Type B pancreatic cell (in vitro differentiated cells): Measurements from ENCODE around the gene TMEM38B. TPM values are rescaled to one million over a fixed set of nuclear protein-coding genes. Genes with fewer than 3 reads are reported as not detected.
"Not testable (repeated sequence)": the region's sequence is repeated elsewhere in the genome, so short reads cannot be mapped to it uniquely, and the experiment has no call there.

Experiments
- DNase-seq: peaks from one replicate; pipeline ENCODE4 v3.0.0; 2021; ENCODE audit warnings: mixed read lengths; ENCODE audit not compliant: unreplicated experiment; ENCODE audit errors: extremely low spot score
- H3K27ac Mint-ChIP-seq: 2 replicates; pipeline ENCODE4 v1.8.0; 2021; ENCODE audit warnings: mild to moderate bottlenecking, mixed read lengths
- H3K27me3 Mint-ChIP-seq: 2 replicates; pipeline ENCODE4 v1.8.0; 2021; ENCODE audit warnings: mixed read lengths
- H3K36me3 Mint-ChIP-seq: 2 replicates; pipeline ENCODE4 v1.8.0; 2021; ENCODE audit warnings: mixed read lengths
- H3K4me1 Mint-ChIP-seq: one replicate; pipeline ENCODE4 v1.8.0; 2021; ENCODE audit warnings: mixed read lengths; ENCODE audit not compliant: unreplicated experiment
- H3K4me3 Mint-ChIP-seq: 2 replicates; pipeline ENCODE4 v1.8.0; 2021; ENCODE audit warnings: mild to moderate bottlenecking, mixed read lengths
- H3K9me3 Mint-ChIP-seq: 2 replicates; pipeline ENCODE4 v1.8.0; 2021; ENCODE audit warnings: mixed read lengths
- CTCF ChIP-seq: fragments of 200-600 bp; sonication (generic); conservative IDR thresholded peaks from 2 replicates; pipeline ENCODE4 v1.5.0; 2021; ENCODE audit warnings: antibody characterized with exemption, mild to moderate bottlenecking
- total RNA-seq: library from RNA; stranded (reverse); gene quantifications from 2 replicates; pipeline ENCODE4 v1.2.1, GENCODE V29; 2021; ENCODE audit warnings: low replicate concordance

TMEM38B gene
- total RNA-seq, 1 donor from 2014 or later = 21.3 TPM

- DNase-seq = no peak
- Mint-ChIP-seq H3K4me3 (no peak overlapping the region), H3K4me1 (no peaks in the 10 kb centered on the region), H3K27ac (no peak overlapping the region), H3K9me3 (peaks cover 17% of the 10 kb centered on the region), H3K36me3 (peaks cover 18% of the 10 kb centered on the region), H3K27me3 (no peaks in the 10 kb centered on the region)
- no peak for TF ChIP-seq CTCF
Observed at GRCh38 chr9:105751761-105752160, 57.4 kb downstream of the TMEM38B start.

- H3K27ac Mint-ChIP-seq = no peak overlapping the region
- peaks cover 4% of the 10 kb centered on the region for H3K36me3 Mint-ChIP-seq
- H3K27me3 Mint-ChIP-seq = no peaks in the 10 kb centered on the region
- H3K4me1 Mint-ChIP-seq = no peaks in the 10 kb centered on the region
- H3K4me3 Mint-ChIP-seq = no peak overlapping the region
- peaks cover 16% of the 10 kb centered on the region for H3K9me3 Mint-ChIP-seq
- DNase-seq = no peak
- no peak for TF ChIP-seq CTCF
Observed at GRCh38 chr9:105757496-105758251, 63.3 kb downstream of the TMEM38B start.

- Mint-ChIP-seq H3K27me3 (no peaks in the 10 kb centered on the region), H3K9me3 (peaks cover under 1% of the 10 kb centered on the region), H3K36me3 (no peaks in the 10 kb centered on the region), H3K4me3 (no peak overlapping the region), H3K27ac (no peak overlapping the region), H3K4me1 (no peaks in the 10 kb centered on the region)
- no peak for TF ChIP-seq CTCF
- DNase-seq = no peak
Observed at GRCh38 chr9:105760053-105760452, 65.7 kb downstream of the TMEM38B start.

- not testable (repeated sequence) for H3K9me3 Mint-ChIP-seq, H3K4me1 Mint-ChIP-seq, DNase-seq, H3K27me3 Mint-ChIP-seq, H3K36me3 Mint-ChIP-seq
- H3K27ac Mint-ChIP-seq = peak overlapping the region; percentile 88
- peak overlapping the region; percentile 80 for H3K4me3 Mint-ChIP-seq
Observed at GRCh38 chr9:105782561-105783494, 88.5 kb downstream of the TMEM38B start.

- H3K36me3 Mint-ChIP-seq, H3K9me3 Mint-ChIP-seq, H3K4me1 Mint-ChIP-seq, H3K27me3 Mint-ChIP-seq, DNase-seq: not testable (repeated sequence)
- peak overlapping the region; percentile 80 for H3K4me3 Mint-ChIP-seq
- peak overlapping the region; percentile 88 for H3K27ac Mint-ChIP-seq
Observed at GRCh38 chr9:105783495-105783872, 89.1 kb downstream of the TMEM38B start.

GRCh38 chr9:105786796-105787195 is 92.5 kb downstream of the TMEM38B start:
- not testable (repeated sequence) for H3K4me3 Mint-ChIP-seq, DNase-seq, H3K27ac Mint-ChIP-seq, H3K36me3 Mint-ChIP-seq, H3K4me1 Mint-ChIP-seq, H3K27me3 Mint-ChIP-seq, H3K9me3 Mint-ChIP-seq

- no peaks in the 10 kb centered on the region for H3K27me3 Mint-ChIP-seq
- DNase-seq = no peak
- H3K36me3 Mint-ChIP-seq = no peaks in the 10 kb centered on the region
- H3K27ac Mint-ChIP-seq = no peak overlapping the region
- no peak for TF ChIP-seq CTCF
- H3K4me3 Mint-ChIP-seq = no peak overlapping the region
- H3K4me1 Mint-ChIP-seq = no peaks in the 10 kb centered on the region
- peaks cover 4% of the 10 kb centered on the region for H3K9me3 Mint-ChIP-seq
Observed at GRCh38 chr9:105816202-105816744, 121.9 kb downstream of the TMEM38B start.
